NCI-H146 (cell line): ENCODE results near the gene TMPRSS4.

Source experiments
- DNase-seq: peaks from one replicate; lab custom pipeline; 2025; lab: John Stamatoyannopoulos, UW

The TMPRSS4 gene

GRCh38 chr11:118080296-118080695 lies 3.4 kb downstream of the TMPRSS4 start:
- no peak for DNase-seq

GRCh38 chr11:118081241-118081958 lies 4.5 kb downstream of the TMPRSS4 start:
- DNase-seq, result no peak

GRCh38 chr11:118082880-118083552 lies 6.1 kb downstream of the TMPRSS4 start:
- DNase-seq, result no peak

DNA sequence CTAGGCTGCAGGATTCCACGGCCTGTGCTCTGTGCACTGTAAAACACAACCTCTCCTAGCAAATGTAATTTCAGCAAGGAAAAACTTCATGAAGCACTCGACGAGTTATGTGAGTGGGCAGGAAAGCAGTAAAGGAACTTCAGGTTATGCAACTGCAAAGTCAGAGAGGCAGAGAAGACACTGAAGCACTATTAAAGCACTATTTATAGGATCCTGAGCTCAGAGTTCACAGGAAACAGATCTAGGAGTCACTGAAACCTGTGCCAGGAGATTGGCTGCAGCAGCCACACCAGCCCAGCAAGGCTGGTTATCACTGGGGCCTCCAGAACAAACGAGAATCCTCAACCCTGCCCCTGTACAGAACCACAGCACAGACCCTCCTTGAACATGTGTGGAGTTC lies 7.4 kb downstream of the TMPRSS4 start:
- no peak for DNase-seq

GRCh38 chr11:118084656-118085055 lies 7.8 kb downstream of the TMPRSS4 start:
- DNase-seq, result no peak

- DNase-seq, result peak; percentile 71
Measured at GRCh38 chr11:118086913-118087768, 10.3 kb downstream of the TMPRSS4 start, which contains the start of gene SMIM35. Gene SMIM35 (minus strand): TSS chr11:118086963. CDS start chr11:118086757, 206 bp downstream.

DNA sequence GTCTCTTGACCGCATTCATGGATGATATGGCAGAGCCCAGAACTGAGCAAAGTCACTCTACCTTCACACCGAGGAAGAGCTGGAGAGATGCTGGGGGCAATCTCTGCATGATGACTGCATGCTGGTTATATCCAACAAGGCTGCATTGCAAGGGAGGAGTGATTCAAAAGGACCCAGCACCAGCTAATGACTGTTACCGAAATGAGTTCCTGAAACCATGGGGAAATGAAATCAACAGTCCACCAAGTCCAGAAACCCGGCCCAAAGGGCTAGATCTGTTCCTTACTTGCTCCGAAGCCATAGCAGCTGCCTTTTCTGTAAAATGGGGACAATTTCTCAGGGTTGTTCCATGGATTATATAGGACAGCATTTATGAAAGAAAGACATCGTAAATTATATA lies 11.1 kb downstream of the TMPRSS4 start:
- DNase-seq, result no peak

DNA sequence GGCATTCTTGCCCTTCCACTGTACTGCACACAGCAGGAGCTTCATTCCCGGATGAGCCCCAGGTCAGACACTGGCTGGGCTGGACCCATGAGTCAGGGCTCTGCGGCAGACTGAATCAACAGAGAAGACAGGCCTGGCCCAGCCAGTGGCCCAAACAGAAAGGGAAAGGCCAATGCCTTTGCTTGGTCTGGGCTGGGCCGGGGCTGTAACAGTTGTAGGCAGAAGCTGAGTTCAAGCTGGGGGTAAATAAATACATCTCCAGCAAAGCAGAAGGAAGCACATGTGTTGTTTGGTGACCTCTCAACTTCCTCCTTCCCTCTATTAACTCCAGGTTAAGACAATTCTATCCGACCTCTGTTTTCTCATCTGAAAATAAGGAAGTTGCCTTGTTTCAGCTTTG lies 11.7 kb downstream of the TMPRSS4 start:
- no peak for DNase-seq

DNA sequence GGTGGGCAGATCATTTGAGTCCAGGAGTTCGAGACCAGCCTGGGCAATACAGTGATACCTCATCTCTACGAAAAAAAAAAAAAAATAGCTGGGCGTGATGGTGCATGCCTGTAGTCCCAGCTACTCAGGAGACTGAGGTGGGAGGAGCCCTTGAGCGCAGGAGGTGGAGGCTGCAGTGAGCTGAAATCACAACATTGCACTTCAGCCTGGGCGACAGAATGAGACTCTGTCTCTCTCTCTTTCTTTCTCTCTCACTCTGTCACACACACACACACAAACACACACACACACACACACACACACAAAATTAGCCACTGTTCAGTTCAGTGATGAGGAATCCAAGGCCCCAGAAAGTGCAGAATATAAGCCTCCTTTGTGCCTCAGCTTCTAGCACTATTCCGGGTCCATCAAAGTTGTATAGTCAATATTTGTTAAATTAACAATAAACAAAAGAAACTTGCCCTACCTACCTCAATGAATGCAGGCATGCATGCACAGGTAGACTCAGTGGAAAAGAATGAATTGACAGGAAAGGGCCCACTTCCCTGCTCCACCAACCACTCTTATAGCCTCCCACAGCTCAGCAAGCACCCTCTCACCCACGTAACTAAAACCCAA lies 13.8 kb downstream of the TMPRSS4 start:
- DNase-seq, result no peak

DNA sequence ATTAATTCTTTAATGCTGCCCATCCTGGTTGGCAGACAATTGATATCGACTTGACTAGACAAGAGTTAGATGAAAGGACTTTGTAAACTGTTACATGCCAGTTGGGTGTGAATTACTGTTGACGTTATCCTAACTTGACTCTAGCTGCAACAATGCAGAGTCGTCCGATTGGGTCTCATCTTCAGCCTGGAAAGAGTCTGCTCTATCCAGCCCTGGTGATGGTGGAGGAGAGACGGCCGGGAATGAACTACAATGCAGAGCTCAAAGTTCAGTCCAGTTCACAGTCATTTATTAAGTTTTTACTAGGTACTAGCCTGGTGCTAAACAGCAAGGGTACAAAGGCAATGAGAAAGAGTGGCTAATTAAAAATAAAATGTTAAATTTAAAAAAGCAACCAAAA lies 14.8 kb downstream of the TMPRSS4 start:
- DNase-seq, result no peak

- no peak for DNase-seq
Measured at GRCh38 chr11:118092907-118093571, 16.2 kb downstream of the TMPRSS4 start.

- no peak for DNase-seq
Measured at GRCh38 chr11:118095493-118095892, 18.6 kb downstream of the TMPRSS4 start.

GRCh38 chr11:118095967-118096367 lies 19.1 kb downstream of the TMPRSS4 start:
- no peak for DNase-seq

DNA sequence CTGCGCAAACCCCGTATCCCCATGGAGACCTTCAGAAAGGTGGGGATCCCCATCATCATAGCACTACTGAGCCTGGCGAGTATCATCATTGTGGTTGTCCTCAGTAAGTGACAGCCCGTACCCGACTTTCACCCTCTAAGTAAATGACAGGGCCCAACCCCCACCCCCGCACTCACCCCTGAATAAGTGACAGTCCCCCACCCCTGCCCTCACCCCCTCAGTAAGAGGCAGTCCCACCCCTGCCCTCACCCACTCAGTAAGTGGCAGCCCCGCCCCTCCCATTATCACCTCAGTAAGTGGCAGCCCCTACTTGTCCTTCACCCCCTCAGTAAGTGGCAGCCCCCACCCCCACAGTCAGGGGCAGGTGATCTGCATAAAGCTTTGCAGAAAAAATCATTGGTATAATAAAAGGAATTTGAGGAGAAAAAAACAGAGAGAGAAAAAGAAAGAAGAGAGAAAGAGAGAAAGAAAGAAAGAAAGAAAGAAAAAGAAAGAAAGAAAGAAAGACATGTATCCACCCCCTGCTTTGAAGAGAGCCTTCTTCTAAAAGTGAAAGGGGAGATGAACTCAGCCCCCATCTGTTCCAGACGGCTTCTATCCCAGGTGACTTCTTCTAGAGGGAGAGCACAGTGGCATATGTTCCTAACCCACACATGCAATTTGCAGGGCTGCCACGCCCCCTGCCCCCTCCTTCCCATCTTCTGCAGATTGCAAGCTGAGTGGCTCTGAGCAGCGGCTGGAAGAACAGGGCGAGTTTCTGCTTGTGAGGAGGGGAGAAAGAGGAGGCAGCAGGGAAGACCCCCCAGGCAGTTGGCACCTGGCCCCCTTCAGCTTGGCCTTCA lies 22.3 kb downstream of the TMPRSS4 start:
- DNase-seq, result no peak

DNA sequence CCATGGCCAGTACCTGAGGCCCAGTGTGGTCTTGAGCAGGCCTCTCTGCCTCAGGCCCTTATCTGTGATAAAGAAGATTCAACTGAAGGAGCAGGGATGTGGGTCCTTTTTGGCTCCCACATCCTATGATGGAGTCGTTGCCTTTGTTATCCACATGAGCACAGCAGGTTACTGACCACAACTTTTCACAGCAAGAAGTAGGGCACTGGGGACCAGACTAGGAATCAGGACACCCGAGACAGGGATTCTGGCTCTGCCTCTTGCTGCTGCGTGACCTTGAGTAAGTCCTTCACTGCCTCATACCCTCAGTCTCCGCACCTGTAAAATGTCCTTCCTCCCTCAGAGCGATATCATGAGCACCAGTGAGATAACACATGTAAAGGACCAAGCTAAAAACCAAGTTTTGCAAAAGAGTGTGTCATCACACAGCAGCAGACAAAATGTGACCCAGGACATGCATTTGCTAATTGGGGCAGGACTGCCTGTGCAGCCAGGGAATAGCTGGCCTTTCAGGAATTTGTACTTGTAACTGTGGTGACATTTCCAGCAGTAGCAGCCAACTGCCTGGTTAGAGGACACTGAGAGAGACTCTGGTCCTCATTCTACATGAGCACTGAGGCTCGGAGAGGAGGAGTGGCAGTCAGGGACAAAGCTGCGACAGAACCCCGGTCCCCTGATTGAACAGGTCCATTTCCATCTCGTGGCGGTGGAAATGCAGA lies 23.1 kb downstream of the TMPRSS4 start:
- DNase-seq, result no peak

DNA sequence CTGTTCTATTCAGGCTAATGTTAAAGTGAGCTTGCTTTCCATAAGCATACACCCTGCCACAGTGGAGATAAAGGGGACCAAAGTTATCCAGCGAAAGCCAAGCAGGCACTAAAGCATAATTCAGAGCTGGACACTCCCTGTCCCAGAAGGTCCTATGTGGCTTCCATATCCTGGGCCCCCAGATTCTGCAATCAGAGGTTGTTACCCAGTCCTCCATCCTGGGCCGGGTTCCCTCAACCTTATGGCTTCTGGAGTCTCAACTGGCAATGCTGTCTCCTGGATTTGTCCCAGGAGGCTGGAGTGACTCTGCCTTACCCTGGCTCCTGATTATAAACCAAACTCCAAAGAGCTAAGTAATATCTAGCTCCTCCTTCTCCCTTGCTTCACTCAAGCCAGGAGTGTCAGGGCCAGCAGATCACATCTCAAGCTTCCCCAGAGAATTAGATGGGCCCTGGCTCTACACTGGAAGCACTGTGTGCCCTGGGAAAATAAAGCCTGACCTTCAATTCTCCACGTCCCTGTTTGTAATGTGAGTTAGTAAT lies 23.9 kb downstream of the TMPRSS4 start:
- no peak for DNase-seq

GRCh38 chr11:118102721-118103261 lies 25.9 kb downstream of the TMPRSS4 start:
- DNase-seq, result no peak

GRCh38 chr11:118104491-118104890 lies 27.6 kb downstream of the TMPRSS4 start:
- no peak for DNase-seq

GRCh38 chr11:118105657-118106305 lies 28.9 kb downstream of the TMPRSS4 start:
- no peak for DNase-seq
